PFSK-1 (cell line): Measurements from ENCODE around the gene CAMSAP1.

Source experiments
- FOXP2 ChIP-seq: optimal IDR thresholded peaks from 2 replicates; pipeline ENCODE3; 2011; ENCODE audit warnings: borderline replicate concordance, control low read depth, inconsistent platforms; ENCODE audit not compliant: insufficient read depth; ENCODE audit errors: extremely low read length, extremely low read depth
- POLR2AphosphoS5 ChIP-seq: IDR thresholded peaks from 2 replicates; pipeline ENCODE4 v1.6.1; 2012; ENCODE audit warnings: low read depth, mild to moderate bottlenecking, control low read depth, low read length, moderate library complexity
- SIN3A ChIP-seq: IDR thresholded peaks from 2 replicates; pipeline ENCODE4 v1.6.1; 2012; ENCODE audit warnings: mild to moderate bottlenecking, low read length, moderate library complexity, borderline replicate concordance; ENCODE audit not compliant: insufficient read depth
- TAF1 ChIP-seq: IDR thresholded peaks from 2 replicates; pipeline ENCODE4 v1.6.1; 2012; ENCODE audit warnings: low read length, control low read depth, borderline replicate concordance; ENCODE audit not compliant: insufficient read depth
- TF ChIP-seq, protein P1 (sequence below), 2 experiments: IDR thresholded peaks; 2 replicates each; pipeline versions ENCODE4 v1.6.1 to v1.8.0; 2011 to 2012; ENCODE audit warnings: low read depth in 2 of 2, low read length in 2 of 2, control low read depth in 1 of 2, inconsistent platforms in 1 of 2, mild to moderate bottlenecking in 1 of 2, moderate library complexity in 1 of 2; ENCODE audit not compliant: insufficient read depth in 1 of 2

DNA sequence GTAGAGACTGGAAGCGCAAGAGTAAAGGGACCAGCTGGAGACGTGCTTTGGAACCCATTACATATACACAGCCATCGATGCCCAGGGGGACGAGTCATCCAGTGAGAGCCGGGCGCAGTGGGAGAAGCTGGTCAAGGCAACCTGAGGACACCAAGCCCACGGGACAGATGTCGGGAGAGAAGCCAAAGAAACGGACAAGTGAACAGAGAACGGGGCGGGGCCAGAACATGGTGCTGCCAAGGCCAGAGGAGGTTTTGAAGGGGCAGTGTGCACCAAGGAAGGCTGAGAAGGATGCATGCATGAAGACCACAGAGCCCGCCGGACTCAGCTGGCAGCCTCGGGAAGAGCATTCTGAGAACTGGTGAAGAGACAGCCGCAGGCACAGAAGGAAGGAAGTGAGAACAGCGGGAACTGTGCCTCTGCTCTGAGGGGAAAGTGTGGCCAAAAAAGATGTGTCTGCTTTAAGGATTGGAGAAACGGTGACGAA lies 20.3 kb downstream of the CAMSAP1 start:
- TF ChIP-seq POLR2AphosphoS5 (no peak), SIN3A (no peak), FOXP2 (no peak), TAF1 (no peak)
- TF ChIP-seq, protein P1, sequence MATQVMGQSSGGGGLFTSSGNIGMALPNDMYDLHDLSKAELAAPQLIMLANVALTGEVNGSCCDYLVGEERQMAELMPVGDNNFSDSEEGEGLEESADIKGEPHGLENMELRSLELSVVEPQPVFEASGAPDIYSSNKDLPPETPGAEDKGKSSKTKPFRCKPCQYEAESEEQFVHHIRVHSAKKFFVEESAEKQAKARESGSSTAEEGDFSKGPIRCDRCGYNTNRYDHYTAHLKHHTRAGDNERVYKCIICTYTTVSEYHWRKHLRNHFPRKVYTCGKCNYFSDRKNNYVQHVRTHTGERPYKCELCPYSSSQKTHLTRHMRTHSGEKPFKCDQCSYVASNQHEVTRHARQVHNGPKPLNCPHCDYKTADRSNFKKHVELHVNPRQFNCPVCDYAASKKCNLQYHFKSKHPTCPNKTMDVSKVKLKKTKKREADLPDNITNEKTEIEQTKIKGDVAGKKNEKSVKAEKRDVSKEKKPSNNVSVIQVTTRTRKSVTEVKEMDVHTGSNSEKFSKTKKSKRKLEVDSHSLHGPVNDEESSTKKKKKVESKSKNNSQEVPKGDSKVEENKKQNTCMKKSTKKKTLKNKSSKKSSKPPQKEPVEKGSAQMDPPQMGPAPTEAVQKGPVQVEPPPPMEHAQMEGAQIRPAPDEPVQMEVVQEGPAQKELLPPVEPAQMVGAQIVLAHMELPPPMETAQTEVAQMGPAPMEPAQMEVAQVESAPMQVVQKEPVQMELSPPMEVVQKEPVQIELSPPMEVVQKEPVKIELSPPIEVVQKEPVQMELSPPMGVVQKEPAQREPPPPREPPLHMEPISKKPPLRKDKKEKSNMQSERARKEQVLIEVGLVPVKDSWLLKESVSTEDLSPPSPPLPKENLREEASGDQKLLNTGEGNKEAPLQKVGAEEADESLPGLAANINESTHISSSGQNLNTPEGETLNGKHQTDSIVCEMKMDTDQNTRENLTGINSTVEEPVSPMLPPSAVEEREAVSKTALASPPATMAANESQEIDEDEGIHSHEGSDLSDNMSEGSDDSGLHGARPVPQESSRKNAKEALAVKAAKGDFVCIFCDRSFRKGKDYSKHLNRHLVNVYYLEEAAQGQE (IDR thresholded peaks at IDR 0.05; ENCODE audit: insufficient read depth in 1 of 2, low read depth in 2 of 2, low read length in 2 of 2), result no peak
